Mesendoderm (in vitro differentiated cells): Measurements from ENCODE around the gene PROCA1.

Experiments
- DNase-seq: peaks from one replicate; pipeline ENCODE4 v3.0.0; 2013
- H2AK5ac ChIP-seq: 2 replicates; pipeline ENCODE4 v1.6.1; 2013; ENCODE audit warnings: low read length, inconsistent platforms
- H2BK120ac ChIP-seq: 2 replicates; pipeline ENCODE4 v1.6.1; 2013; ENCODE audit warnings: low read depth, mild to moderate bottlenecking, low read length, moderate library complexity, mixed read lengths
- H2BK15ac ChIP-seq: replicated peaks from 2 replicates; pipeline ENCODE4 v1.6.1; 2013; ENCODE audit warnings: low read depth, mild to moderate bottlenecking, moderate library complexity
- H2BK5ac ChIP-seq: 2 replicates; pipeline ENCODE4 v1.6.1; 2013; ENCODE audit warnings: low read length, inconsistent platforms
- H3K18ac ChIP-seq: 2 replicates; pipeline ENCODE4 v1.6.1; 2013; ENCODE audit warnings: mild to moderate bottlenecking, low read length, mixed read lengths
- H3K23ac ChIP-seq: one replicate; pipeline ENCODE4 v1.6.1; 2013; ENCODE audit warnings: low read length
- H3K27ac ChIP-seq: 2 replicates; pipeline ENCODE4 v1.5.1; 2013; ENCODE audit warnings: low read depth, mild to moderate bottlenecking, inconsistent platforms, low read length, moderate library complexity
- H3K27me3 ChIP-seq: 2 replicates; pipeline ENCODE4 v1.6.1; 2013; ENCODE audit warnings: low read length, control low read depth, mild to moderate bottlenecking, inconsistent platforms; ENCODE audit not compliant: insufficient read depth, poor library complexity
- H3K36me3 ChIP-seq: 2 replicates; pipeline ENCODE4 v1.6.1; 2013; ENCODE audit warnings: low read length, inconsistent platforms; ENCODE audit not compliant: control insufficient read depth, insufficient read depth
- H3K4ac ChIP-seq: one replicate; pipeline ENCODE4 v1.6.1; 2013; ENCODE audit warnings: low read depth, mild to moderate bottlenecking, low read length, moderate library complexity
- H3K4me1 ChIP-seq: 2 replicates; pipeline ENCODE4 v1.6.1; 2013; ENCODE audit warnings: low read depth, low read length, inconsistent platforms; ENCODE audit not compliant: control insufficient read depth
- H3K4me2 ChIP-seq: 2 replicates; pipeline ENCODE4 v1.6.1; 2013; ENCODE audit warnings: low read length
- H3K4me3 ChIP-seq: 2 replicates; pipeline ENCODE4 v1.5.1; 2013; ENCODE audit warnings: mild to moderate bottlenecking, low read length
- H3K56ac ChIP-seq: one replicate; pipeline ENCODE4 v1.6.1; 2013; ENCODE audit warnings: low read length
- H3K79me1 ChIP-seq: 2 replicates; pipeline ENCODE4 v1.6.1; 2013; ENCODE audit warnings: low read length, inconsistent platforms
- H3K79me2 ChIP-seq: 2 replicates; pipeline ENCODE4 v1.6.1; 2013; ENCODE audit warnings: mild to moderate bottlenecking, low read length; ENCODE audit not compliant: control insufficient read depth, insufficient read depth
- H3K9ac ChIP-seq: 2 replicates; pipeline ENCODE4 v1.6.1; 2013; ENCODE audit warnings: low read length, inconsistent platforms
- H4K5ac ChIP-seq: one replicate; pipeline ENCODE4 v1.6.1; 2013; ENCODE audit warnings: low read length
- H4K8ac ChIP-seq: one replicate; pipeline ENCODE4 v1.6.1; 2013; ENCODE audit warnings: low read depth, mild to moderate bottlenecking, control low read depth, low read length, moderate library complexity
- WGBS: extraction: QIAGEN DNeasy Blood & Tissue Kit; methylation state at CpG from one replicate; pipeline ENCODE4 v1.1.7; 2013; ENCODE audit warnings: low lambda C conversion rate, missing lambda C conversion rate; ENCODE audit not compliant: insufficient coverage; ENCODE audit errors: extremely low coverage; 5-methylcytosine and 5-hydroxymethylcytosine counted together

The PROCA1 gene

DNA sequence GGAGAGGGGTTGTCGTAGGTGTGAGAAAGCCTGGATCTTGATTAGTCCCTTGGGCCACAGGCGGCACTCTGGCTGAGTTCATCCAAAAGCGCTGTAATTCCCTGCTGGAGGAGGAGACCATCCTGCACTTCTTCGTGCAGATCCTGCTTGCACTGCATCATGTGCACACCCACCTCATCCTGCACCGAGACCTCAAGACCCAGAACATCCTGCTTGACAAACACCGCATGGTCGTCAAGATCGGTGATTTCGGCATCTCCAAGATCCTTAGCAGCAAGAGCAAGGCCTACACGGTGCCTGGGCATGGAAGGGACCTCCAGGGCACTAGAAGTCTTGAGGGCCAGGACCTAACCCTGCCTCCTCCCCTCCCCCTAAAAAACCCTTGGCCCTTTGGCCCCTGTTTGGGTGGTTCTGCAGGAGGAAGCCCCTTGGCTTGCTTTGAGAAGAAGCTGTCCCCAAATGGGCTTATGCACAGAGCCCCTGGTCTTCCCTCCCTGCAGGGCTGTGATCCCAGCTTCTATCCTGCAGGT, 23.1 kb upstream of the PROCA1 start:
- no peak overlapping the region for H3K9ac ChIP-seq
- no peaks in the 10 kb centered on the region for H3K4me1 ChIP-seq
- no peaks in the 10 kb centered on the region for H3K36me3 ChIP-seq
- H3K4me2 ChIP-seq: no peak overlapping the region
- WGBS: no CpG with 5 or more reads among the region's 10 CpGs
- no peak overlapping the region for H4K5ac ChIP-seq
- H3K23ac ChIP-seq: no peak overlapping the region
- no peak for DNase-seq
- H2BK5ac ChIP-seq: no peak overlapping the region
- no peak overlapping the region for H2BK15ac ChIP-seq
- H3K4me3 ChIP-seq: no peak overlapping the region
- H3K27me3 ChIP-seq: no peaks in the 10 kb centered on the region
- H2BK120ac ChIP-seq: no peak overlapping the region
- H3K79me1 ChIP-seq: no peaks in the 10 kb centered on the region
- no peak overlapping the region for H3K56ac ChIP-seq
- H3K4ac ChIP-seq: no peak overlapping the region
- no peak overlapping the region for H2AK5ac ChIP-seq
- no peaks in the 10 kb centered on the region for H3K79me2 ChIP-seq
- no peak overlapping the region for H4K8ac ChIP-seq
- no peak overlapping the region for H3K18ac ChIP-seq
- H3K27ac ChIP-seq: no peak overlapping the region

- no CpG with 5 or more reads among the region's 1 CpG for WGBS
- Histone ChIP-seq H4K5ac (no peak overlapping the region), H2BK15ac (no peak overlapping the region), H3K4me3 (no peak overlapping the region), H3K18ac (no peak overlapping the region), H3K27me3 (no peaks in the 10 kb centered on the region), H3K79me2 (no peaks in the 10 kb centered on the region), H3K9ac (no peak overlapping the region), H2BK5ac (no peak overlapping the region), H2BK120ac (no peak overlapping the region), H3K23ac (no peak overlapping the region), H3K56ac (no peak overlapping the region), H3K4ac (no peak overlapping the region), H3K27ac (no peak overlapping the region), H4K8ac (no peak overlapping the region), H2AK5ac (no peak overlapping the region), H3K79me1 (no peaks in the 10 kb centered on the region), H3K4me1 (no peaks in the 10 kb centered on the region), H3K4me2 (no peak overlapping the region), H3K36me3 (no peaks in the 10 kb centered on the region)
- DNase-seq: no peak
Observed at GRCh38 chr17:28733346-28733745, 21.7 kb upstream of the PROCA1 start.

GRCh38 chr17:28729950-28730330, 18.3 kb upstream of the PROCA1 start:
- H3K4me2 ChIP-seq: no peak overlapping the region
- H3K27me3 ChIP-seq: no peaks in the 10 kb centered on the region
- 100% methylated on average over 3 of the region's 11 CpGs for WGBS
- no peak overlapping the region for H3K18ac ChIP-seq
- H3K9ac ChIP-seq: no peak overlapping the region
- no peak overlapping the region for H3K27ac ChIP-seq
- H3K4me3 ChIP-seq: no peak overlapping the region
- H3K79me1 ChIP-seq: no peaks in the 10 kb centered on the region
- H2BK120ac ChIP-seq: no peak overlapping the region
- H4K8ac ChIP-seq: no peak overlapping the region
- no peak overlapping the region for H3K23ac ChIP-seq
- no peaks in the 10 kb centered on the region for H3K4me1 ChIP-seq
- no peak overlapping the region for H2AK5ac ChIP-seq
- no peak overlapping the region for H2BK15ac ChIP-seq
- H3K36me3 ChIP-seq: no peaks in the 10 kb centered on the region
- H3K79me2 ChIP-seq: no peaks in the 10 kb centered on the region
- no peak overlapping the region for H4K5ac ChIP-seq
- H2BK5ac ChIP-seq: no peak overlapping the region
- H3K56ac ChIP-seq: peak overlapping the region; percentile 22
- DNase-seq: no peak
- H3K4ac ChIP-seq: no peak overlapping the region

- no peak within 1 kb of the TSS for H2AK5ac ChIP-seq
- H3K4ac ChIP-seq: peak within 1 kb of the TSS; percentile 77
- no CpG with 5 or more reads among the region's 64 CpGs for WGBS
- DNase-seq: peak; percentile 92
- peaks cover 4% of the 10 kb centered on the region for H3K36me3 ChIP-seq
- H3K9ac ChIP-seq: peak within 1 kb of the TSS; percentile 79
- no peaks in the 10 kb centered on the region for H3K27me3 ChIP-seq
- peak within 1 kb of the TSS; percentile 90 for H3K27ac ChIP-seq
- H3K79me1 ChIP-seq: no peaks in the 10 kb centered on the region
- H3K4me1 ChIP-seq: no peaks in the 10 kb centered on the region
- H4K5ac ChIP-seq: no peak within 1 kb of the TSS
- peak within 1 kb of the TSS; percentile 59 for H3K4me3 ChIP-seq
- H2BK120ac ChIP-seq: peak within 1 kb of the TSS; percentile 74
- H3K79me2 ChIP-seq: no peaks in the 10 kb centered on the region
- H2BK15ac ChIP-seq: no peak within 1 kb of the TSS
- no peak within 1 kb of the TSS for H4K8ac ChIP-seq
- H3K4me2 ChIP-seq: peak within 1 kb of the TSS; percentile 26
- H3K23ac ChIP-seq: peak within 1 kb of the TSS; percentile 51
- peak within 1 kb of the TSS; percentile 84 for H2BK5ac ChIP-seq
- H3K56ac ChIP-seq: peak within 1 kb of the TSS; percentile 88
- H3K18ac ChIP-seq: peak within 1 kb of the TSS; percentile 88
Observed at GRCh38 chr17:28728364-28729200, 16.9 kb upstream of the PROCA1 start, which contains the start of gene NEK8. Gene NEK8 (plus strand): TSS chr17:28728788. CDS start chr17:28728814, 26 bp downstream.

DNA sequence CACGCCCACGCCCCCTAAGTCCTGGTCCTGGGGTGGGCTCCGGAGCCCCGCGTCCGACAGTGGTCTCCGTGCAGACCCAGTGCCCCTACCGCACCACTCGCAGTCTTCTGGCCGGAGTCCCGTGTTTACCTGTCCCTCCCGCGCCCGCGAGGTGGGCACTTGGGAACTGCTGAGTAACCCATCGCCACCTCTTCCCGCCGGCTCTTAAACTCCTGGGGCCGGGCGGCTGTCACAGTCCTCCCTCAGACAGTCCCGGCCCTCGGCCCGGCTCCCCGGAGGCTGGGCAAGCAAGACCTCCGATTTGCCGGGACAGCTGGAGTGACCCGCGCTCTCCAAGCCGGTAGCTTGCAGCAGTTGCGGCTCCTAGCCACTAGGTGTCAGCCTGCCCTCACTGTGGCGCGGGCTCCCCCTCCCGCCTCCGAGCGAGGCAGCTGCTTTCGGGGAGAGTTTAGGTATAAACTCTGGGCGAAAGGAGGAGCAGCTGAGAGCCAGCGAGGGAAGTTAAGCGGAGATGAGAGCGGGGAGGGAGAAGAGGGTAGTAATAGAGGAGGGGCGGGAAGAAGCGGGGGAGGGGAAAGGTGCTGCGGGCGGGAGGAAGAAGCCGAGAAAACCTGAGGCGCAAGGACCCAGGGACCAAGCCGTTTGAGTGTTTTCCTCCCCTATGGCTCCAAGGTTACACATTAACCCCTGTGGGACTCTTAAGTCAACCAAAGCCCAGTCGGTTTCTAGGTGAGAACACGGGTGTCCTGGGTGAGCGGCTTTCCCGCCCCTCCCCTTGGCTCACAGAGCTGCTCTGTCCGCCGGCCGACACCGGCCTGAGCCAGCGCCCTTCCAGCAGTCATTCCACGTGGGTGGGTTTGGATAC, 15.2 kb upstream of the PROCA1 start:
- H2BK120ac ChIP-seq: no peak overlapping the region
- H3K27ac ChIP-seq: peak overlapping the region; percentile 96
- no CpG with 5 or more reads among the region's 57 CpGs for WGBS
- no peak overlapping the region for H2AK5ac ChIP-seq
- no peak overlapping the region for H2BK15ac ChIP-seq
- H3K4ac ChIP-seq: peak overlapping the region; percentile 60
- peak overlapping the region; percentile 51 for H3K23ac ChIP-seq
- no peak overlapping the region for H4K5ac ChIP-seq
- H3K4me2 ChIP-seq: peak overlapping the region; percentile 96
- H3K4me3 ChIP-seq: peak overlapping the region; percentile 63
- H3K36me3 ChIP-seq: peaks cover 13% of the 10 kb centered on the region
- H3K79me1 ChIP-seq: peaks cover 6% of the 10 kb centered on the region
- no peaks in the 10 kb centered on the region for H3K4me1 ChIP-seq
- peak overlapping the region; percentile 85 for H3K18ac ChIP-seq
- H4K8ac ChIP-seq: no peak overlapping the region
- H3K56ac ChIP-seq: peak overlapping the region; percentile 96
- peak overlapping the region; percentile 94 for H3K9ac ChIP-seq
- H3K27me3 ChIP-seq: no peaks in the 10 kb centered on the region
- H2BK5ac ChIP-seq: peak overlapping the region; percentile 70
- DNase-seq: peak; percentile 99
- peaks cover 11% of the 10 kb centered on the region for H3K79me2 ChIP-seq
